Measurements from ENCODE around the gene OOSP3. TPM values are rescaled to one million over a fixed set of nuclear protein-coding genes. Genes with fewer than 3 reads are reported as not detected.

Gene OOSP3
- total RNA-seq, 1 donor from 2014 or later = 0.29 TPM

- H3K4me3 Mint-ChIP-seq = no peak overlapping the region
- peaks cover 2% of the 10 kb centered on the region for H3K27me3 Mint-ChIP-seq
- H3K36me3 Mint-ChIP-seq (ENCODE audit: low read depth) = no peaks in the 10 kb centered on the region
- H3K4me1 Mint-ChIP-seq = no peaks in the 10 kb centered on the region
- ChIA-PET CTCF (no interaction called here), POLR2A (no interaction called here)
- no peaks in the 10 kb centered on the region for H3K9me3 Mint-ChIP-seq
- H3K27ac Mint-ChIP-seq = no peak overlapping the region
- ATAC-seq (ENCODE audit: low read depth) (no peak), DNase-seq (no peak)
- no peak for TF ChIP-seq CTCF (IDR thresholded peaks at IDR 0.05)
- intact Hi-C loops (cut with micrococcal nuclease) = no loop called here
Measured at GRCh38 chr11:59854871-59855270, 23.7 kb upstream of the OOSP3 start.

- no peak for TF ChIP-seq CTCF (IDR thresholded peaks at IDR 0.05)
- DNase-seq (no peak), ATAC-seq (ENCODE audit: low read depth) (no peak)
- ChIA-PET CTCF (no interaction called here), POLR2A (interaction anchor here (0.6 kb wide), 1 partner anchor 47 kb away, joined by 3 read pairs; the partner anchor contains the start of gene MRPL16)
- Mint-ChIP-seq H3K9me3 (no peaks in the 10 kb centered on the region), H3K27ac (no peak overlapping the region), H3K27me3 (peaks cover 3% of the 10 kb centered on the region), H3K4me3 (no peak overlapping the region), H3K36me3 (ENCODE audit: low read depth) (no peaks in the 10 kb centered on the region), H3K4me1 (no peaks in the 10 kb centered on the region)
- intact Hi-C loops (cut with micrococcal nuclease) = no loop called here
Measured at GRCh38 chr11:59857439-59858434, 20.8 kb upstream of the OOSP3 start.

GRCh38 chr11:59859673-59860072, 18.9 kb upstream of the OOSP3 start:
- POLR2A ChIA-PET = no interaction called here
- CTCF ChIA-PET = interaction anchor here (1.0 kb wide), 1 partner anchor 836 kb away, joined by 4 read pairs; no protein-coding TSS in a partner anchor
- DNase-seq = no peak
- no peaks in the 10 kb centered on the region for H3K9me3 Mint-ChIP-seq
- H3K27ac Mint-ChIP-seq = no peak overlapping the region
- no peaks in the 10 kb centered on the region for H3K36me3 Mint-ChIP-seq (ENCODE audit: low read depth)
- intact Hi-C loops (cut with micrococcal nuclease) = no loop called here
- peaks cover 2% of the 10 kb centered on the region for H3K27me3 Mint-ChIP-seq
- no peaks in the 10 kb centered on the region for H3K4me1 Mint-ChIP-seq
- no peak for TF ChIP-seq CTCF (IDR thresholded peaks at IDR 0.05)
- H3K4me3 Mint-ChIP-seq = no peak overlapping the region
- no peak for ATAC-seq (ENCODE audit: low read depth)

- no peak overlapping the region for H3K4me3 Mint-ChIP-seq
- TF ChIP-seq CTCF (IDR thresholded peaks at IDR 0.05) = no peak
- no peaks in the 10 kb centered on the region for H3K4me1 Mint-ChIP-seq
- no peak overlapping the region for H3K27ac Mint-ChIP-seq
- ChIA-PET POLR2A (no interaction called here), CTCF (no interaction called here)
- H3K27me3 Mint-ChIP-seq = peaks cover 2% of the 10 kb centered on the region
- ATAC-seq (ENCODE audit: low read depth) (no peak), DNase-seq (no peak)
- peaks cover 3% of the 10 kb centered on the region for H3K9me3 Mint-ChIP-seq
- intact Hi-C loops (cut with micrococcal nuclease) = no loop called here
- H3K36me3 Mint-ChIP-seq (ENCODE audit: low read depth) = no peaks in the 10 kb centered on the region
Measured at GRCh38 chr11:59862252-59862651, 16.3 kb upstream of the OOSP3 start.

GRCh38 chr11:59865031-59865430, 13.6 kb upstream of the OOSP3 start:
- H3K9me3 Mint-ChIP-seq = peaks cover 4% of the 10 kb centered on the region
- no peaks in the 10 kb centered on the region for H3K4me1 Mint-ChIP-seq
- H3K4me3 Mint-ChIP-seq = no peak overlapping the region
- intact Hi-C loops (cut with micrococcal nuclease) = no loop called here
- no peak overlapping the region for H3K27ac Mint-ChIP-seq
- CTCF ChIA-PET = no interaction called here
- H3K36me3 Mint-ChIP-seq (ENCODE audit: low read depth) = no peaks in the 10 kb centered on the region
- peaks cover 4% of the 10 kb centered on the region for H3K27me3 Mint-ChIP-seq
- no peak for TF ChIP-seq CTCF (IDR thresholded peaks at IDR 0.05)
- ATAC-seq (ENCODE audit: low read depth) (no peak), DNase-seq (no peak)
- POLR2A ChIA-PET = no interaction called here

Measured in activated B cell treated with CpG ODN at 0.5 μM for 24 hours (primary cell).